ENCODE data around the gene CYP26B1. TPM values are rescaled to one million over a fixed set of nuclear protein-coding genes. Genes with fewer than 3 reads are reported as not detected.

CYP26B1 gene
- total RNA-seq, 1 donor from 2014 or later: 1,322 TPM

GRCh38 chr2:72139874-72140620 is 7.6 kb downstream of the CYP26B1 start:
- peak overlapping the region; percentile 98 for H3K27ac Mint-ChIP-seq
- H3K36me3 Mint-ChIP-seq: peaks cover 33% of the 10 kb centered on the region
- H3K9me3 Mint-ChIP-seq: no peaks in the 10 kb centered on the region
- TF ChIP-seq CTCF (IDR thresholded peaks at IDR 0.05; ENCODE audit: unreplicated experiment): no peak
- H3K4me3 Mint-ChIP-seq: peak overlapping the region; percentile 95
- H3K4me1 Mint-ChIP-seq: peaks cover 77% of the 10 kb centered on the region
- no peaks in the 10 kb centered on the region for H3K27me3 Mint-ChIP-seq (ENCODE audit: low read depth)
- no peak for DNase-seq (ENCODE audit: low spot score in 2 of 2, unreplicated experiment in 2 of 2)

DNA sequence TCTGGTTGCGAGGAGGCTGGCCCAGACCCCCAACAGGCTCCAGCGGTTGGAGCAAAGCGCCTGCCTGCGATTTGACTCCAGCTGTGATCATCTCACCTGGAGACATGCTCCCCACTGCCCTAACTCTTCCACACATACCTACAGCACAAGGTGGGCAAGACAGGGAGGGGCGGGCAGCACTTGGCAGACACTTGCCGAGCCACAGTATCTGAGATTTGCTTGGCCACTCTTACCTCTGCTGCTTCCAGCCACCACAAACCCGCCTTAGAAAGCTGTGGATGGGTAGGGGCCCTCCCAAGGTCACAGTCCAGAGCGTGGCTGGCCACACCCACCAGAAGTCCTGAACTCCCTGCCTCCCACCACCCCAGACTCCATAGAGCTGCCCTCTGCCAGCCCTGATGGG is 8.2 kb downstream of the CYP26B1 start:
- H3K27ac Mint-ChIP-seq: peak overlapping the region; percentile 98
- H3K4me3 Mint-ChIP-seq: peak overlapping the region; percentile 95
- no peaks in the 10 kb centered on the region for H3K9me3 Mint-ChIP-seq
- peak in 1 of 2 experiments; percentile 38 for DNase-seq (ENCODE audit: low spot score in 2 of 2, unreplicated experiment in 2 of 2)
- no peaks in the 10 kb centered on the region for H3K27me3 Mint-ChIP-seq (ENCODE audit: low read depth)
- H3K36me3 Mint-ChIP-seq: peaks cover 32% of the 10 kb centered on the region
- TF ChIP-seq CTCF (IDR thresholded peaks at IDR 0.05; ENCODE audit: unreplicated experiment): no peak
- H3K4me1 Mint-ChIP-seq: peaks cover 83% of the 10 kb centered on the region

DNA sequence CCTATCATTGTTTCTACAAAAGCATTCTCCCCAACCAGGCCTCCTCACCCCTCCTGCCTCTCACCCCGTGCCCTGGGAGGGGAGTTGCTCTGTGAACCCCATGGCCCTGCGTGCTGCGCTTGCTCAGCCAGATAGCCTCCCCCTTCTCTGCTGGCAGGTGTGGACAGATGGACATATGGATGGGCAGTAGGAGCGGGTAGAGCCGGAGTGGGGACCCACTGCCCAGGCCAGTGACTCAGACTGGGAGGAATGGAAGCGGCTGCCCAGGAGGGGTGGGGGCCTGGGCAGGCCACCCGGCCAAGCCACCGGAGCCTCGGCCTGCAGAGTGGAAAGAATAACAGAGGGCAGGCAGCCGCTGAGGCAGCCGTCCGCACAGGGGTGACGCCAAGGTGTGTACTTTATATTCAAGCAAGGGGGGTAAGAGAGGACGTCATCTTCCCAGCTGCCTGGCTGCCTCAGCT is 8.7 kb downstream of the CYP26B1 start:
- H3K4me3 Mint-ChIP-seq: peak overlapping the region; percentile 95
- H3K27me3 Mint-ChIP-seq (ENCODE audit: low read depth): no peaks in the 10 kb centered on the region
- peak; percentile 13 to 40 for DNase-seq (ENCODE audit: low spot score in 2 of 2, unreplicated experiment in 2 of 2)
- H3K27ac Mint-ChIP-seq: peak overlapping the region; percentile 98
- TF ChIP-seq CTCF (IDR thresholded peaks at IDR 0.05; ENCODE audit: unreplicated experiment): no peak
- no peaks in the 10 kb centered on the region for H3K9me3 Mint-ChIP-seq
- peaks cover 29% of the 10 kb centered on the region for H3K36me3 Mint-ChIP-seq
- H3K4me1 Mint-ChIP-seq: peaks cover 85% of the 10 kb centered on the region

DNA sequence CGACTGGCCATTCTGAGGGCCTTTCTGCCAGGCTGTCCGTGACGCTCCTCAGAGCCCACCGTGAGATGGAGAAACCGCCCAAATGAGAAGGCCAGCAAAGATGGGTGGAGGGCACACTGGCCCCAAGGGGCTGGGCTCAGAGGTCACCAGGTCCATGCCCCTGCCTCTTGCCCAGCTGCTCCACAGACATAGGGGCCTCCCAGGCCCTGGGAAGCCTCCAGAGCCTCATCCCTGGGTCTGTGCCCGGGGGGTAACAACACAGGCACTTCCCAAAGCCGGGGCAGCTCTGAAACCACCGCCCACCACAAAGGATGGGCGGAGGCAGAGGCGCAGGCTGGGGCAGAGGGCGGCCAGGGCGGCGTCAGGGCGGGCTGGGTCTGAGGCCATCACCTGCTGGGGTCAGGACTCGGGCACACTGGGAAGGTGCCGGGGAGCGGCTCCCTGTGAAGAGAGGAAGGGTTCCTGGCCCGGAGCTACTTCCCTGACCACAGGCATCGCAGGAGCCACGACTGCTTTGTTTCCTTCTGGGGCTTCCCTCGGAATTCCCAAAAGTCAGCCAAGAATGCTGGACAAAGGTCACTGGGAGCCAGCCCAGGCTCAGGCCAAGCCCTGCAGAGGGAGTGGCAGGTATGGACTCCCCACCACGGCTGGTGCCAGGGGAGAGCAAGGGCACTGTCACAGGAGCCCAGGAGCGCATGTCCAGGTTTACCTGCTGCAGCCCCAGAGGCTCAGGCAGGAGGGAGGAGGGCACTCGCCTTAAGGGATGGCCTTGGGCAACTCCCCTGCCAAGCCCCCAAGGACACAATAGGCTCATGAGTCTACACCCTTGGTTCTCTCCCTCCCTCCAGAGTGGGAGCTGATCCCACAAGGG is 9.4 kb downstream of the CYP26B1 start:
- H3K27me3 Mint-ChIP-seq (ENCODE audit: low read depth): no peaks in the 10 kb centered on the region
- H3K9me3 Mint-ChIP-seq: no peaks in the 10 kb centered on the region
- peaks cover 88% of the 10 kb centered on the region for H3K4me1 Mint-ChIP-seq
- DNase-seq (ENCODE audit: low spot score in 2 of 2, unreplicated experiment in 2 of 2): peak; percentile 20 to 40
- H3K27ac Mint-ChIP-seq: peak overlapping the region; percentile 98
- H3K4me3 Mint-ChIP-seq: peak overlapping the region; percentile 95
- TF ChIP-seq CTCF (IDR thresholded peaks at IDR 0.05; ENCODE audit: unreplicated experiment): no peak
- H3K36me3 Mint-ChIP-seq: peaks cover 26% of the 10 kb centered on the region

GRCh38 chr2:72137498-72138010 is 10.1 kb downstream of the CYP26B1 start:
- H3K4me1 Mint-ChIP-seq: peaks cover 92% of the 10 kb centered on the region
- H3K4me3 Mint-ChIP-seq: peak overlapping the region; percentile 68
- H3K36me3 Mint-ChIP-seq: peaks cover 28% of the 10 kb centered on the region
- DNase-seq (ENCODE audit: low spot score in 2 of 2, unreplicated experiment in 2 of 2): peak; percentile 32 to 82
- peak overlapping the region; percentile 98 for H3K27ac Mint-ChIP-seq
- peak; percentile 82 for TF ChIP-seq CTCF (IDR thresholded peaks at IDR 0.05; ENCODE audit: unreplicated experiment)
- H3K27me3 Mint-ChIP-seq (ENCODE audit: low read depth): no peaks in the 10 kb centered on the region
- no peaks in the 10 kb centered on the region for H3K9me3 Mint-ChIP-seq

Measured in mesothelial cell of epicardium (in vitro differentiated cells).